Hippocampal formation (tissue), 2 donors: ENCODE data around the gene CACNA1D.

ENCODE experiments used
- DNase-seq, 2 donors: peaks; one replicate each; lab custom pipeline; 2025; lab: John Stamatoyannopoulos, UW

The CACNA1D gene

DNA sequence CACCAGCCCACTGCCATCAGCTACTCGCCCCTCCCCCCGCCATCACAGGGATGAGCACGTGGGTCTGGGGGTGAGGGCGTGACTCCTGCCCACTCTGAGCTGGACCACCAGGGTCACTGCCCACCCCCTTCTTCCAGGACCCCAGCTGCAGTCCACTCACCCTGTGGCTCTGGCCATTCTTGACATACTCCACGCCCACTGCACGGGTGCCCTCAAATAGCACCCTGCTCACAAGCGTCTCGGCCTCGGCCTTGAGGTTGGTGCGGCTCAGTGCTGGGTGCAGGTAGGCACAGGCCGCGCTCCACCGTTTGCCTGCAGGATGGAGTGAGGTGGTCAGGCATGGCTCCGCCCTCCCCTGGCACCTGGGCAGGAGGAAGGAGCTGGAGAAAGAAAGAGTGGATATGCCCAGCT is 327.9 kb downstream of the CACNA1D start:
- no peak for DNase-seq

DNA sequence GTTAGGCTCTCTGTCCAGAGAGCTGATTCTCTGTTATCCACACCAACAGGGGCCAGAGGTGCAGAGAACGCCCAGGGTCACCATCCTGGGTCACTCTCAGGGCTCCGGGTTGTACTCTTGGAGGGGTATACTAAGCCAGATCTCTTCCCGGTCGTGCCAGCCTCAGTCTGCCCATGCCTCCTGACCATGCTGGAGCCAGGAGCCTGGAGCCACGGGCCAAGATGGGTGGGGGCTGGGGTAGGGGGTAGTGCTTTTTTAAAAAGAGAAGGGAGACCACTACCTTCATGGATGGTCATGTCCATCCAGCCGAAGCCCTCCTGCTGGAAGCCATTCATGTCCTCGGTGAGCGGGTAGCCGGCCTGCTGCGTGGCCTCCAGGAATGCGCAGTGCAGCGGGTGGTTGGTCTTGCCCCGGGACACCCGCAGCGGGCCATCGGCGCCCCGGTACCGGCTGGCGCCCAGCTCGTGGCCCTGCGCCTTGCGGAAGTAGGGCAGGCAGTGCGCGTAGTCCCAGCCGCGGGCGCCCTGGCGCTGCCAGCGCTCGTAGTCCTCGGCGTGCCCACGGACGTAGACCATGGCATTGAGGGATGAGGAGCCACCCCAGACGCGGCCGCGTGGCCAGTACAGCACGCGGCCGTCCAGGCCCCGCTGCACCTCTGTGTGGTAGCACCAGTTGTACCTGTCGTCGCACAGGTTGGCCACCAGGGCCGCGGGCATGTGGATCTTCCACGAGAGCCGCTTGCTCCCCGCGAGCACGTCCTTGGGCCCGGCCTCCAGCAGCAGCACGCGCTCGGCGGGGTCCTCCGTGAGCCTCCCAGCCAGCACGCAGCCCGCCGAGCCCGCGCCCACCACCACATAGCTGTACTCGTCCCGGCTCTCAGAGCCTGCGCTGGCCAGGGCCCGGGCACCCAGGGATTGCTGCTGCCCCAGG is 328.9 kb downstream of the CACNA1D start:
- DNase-seq = no peak

DNA sequence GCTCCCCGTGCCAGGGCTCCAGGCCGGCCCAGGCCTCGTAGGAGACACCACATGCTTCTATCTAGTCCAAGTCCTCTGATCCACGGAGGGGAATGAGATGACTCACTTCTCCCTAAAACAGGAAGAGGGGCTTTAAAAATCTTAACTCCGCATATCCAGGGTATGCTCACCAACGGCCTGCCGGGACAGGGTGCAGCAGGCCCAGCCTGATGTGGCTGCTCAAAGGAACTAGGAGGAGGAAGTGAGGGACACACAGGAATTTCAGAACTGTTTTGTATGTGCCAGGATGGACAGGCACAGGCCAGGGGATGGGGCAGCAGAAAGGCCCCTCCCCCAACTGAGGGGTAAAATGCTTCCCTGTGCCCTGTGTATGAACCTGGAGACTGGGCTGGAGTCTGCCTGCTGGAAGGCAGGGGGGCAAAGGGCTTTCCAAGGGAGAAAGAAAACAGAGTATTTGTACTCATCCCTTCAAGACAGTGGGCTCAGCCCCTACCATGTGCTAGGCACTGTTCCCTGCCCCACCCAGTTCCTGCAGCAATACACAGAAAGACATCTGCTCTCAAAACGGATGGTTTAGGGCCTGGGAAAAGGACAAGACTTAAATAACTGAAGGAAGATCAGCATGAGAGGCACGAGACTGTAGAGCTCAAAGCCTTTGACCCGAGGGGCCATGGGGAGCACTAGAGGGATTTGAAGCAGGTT is 329.7 kb downstream of the CACNA1D start:
- no peak for DNase-seq

DNA sequence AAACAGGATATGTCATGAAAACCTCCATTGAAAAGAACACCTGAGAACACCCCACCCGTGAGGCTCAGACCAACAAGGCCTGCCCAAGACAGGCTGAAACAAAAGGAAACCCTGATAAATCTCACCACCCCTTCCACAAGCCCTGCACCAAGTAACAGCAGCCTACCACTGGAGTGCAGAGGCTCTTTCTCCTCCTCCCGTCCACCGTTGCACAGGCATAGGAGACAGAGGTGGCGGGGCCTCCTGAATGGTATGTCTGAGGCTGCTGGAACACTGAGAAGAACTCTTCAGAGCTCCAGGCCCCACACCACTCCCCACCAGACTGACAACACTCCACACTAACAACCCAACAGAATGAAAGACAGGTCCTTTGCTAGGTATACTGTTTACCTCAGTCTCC is 330.4 kb downstream of the CACNA1D start:
- no peak for DNase-seq

DNA sequence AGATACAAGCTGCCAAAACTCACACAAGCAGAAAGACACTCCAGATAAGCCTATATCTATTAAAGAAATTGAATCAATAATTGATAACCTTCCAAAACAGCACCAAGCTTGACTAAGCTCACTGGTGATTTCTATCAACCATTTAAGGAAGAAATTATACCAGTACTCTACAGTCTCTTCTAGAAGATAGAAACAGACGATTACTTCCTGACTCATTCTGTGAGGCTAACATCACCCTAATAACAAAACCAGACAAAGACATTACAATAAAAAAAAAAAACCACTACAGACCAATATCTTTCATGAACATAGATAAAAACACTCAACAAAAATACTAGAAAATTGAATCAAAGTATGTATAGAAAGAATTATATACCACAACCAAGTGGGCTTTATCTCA is 331.6 kb downstream of the CACNA1D start:
- no peak for DNase-seq

DNA sequence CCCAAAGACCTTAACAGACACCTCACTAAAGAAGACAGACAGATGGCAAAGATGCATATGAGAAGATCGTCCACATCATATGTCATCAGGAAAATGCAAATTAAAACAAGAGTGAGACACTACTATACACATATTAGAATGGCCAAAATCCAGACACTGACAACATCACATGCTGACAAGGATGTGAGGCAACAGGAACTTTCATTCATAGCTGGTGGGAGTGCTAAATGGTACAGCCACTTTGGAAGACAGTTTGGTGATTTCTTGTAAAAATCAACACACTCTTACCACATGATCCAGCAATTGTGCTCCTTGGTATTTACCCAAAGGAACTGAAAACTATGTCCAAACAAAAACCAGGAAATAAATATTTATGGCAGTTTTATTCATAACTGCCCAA is 334.2 kb downstream of the CACNA1D start:
- DNase-seq = no peak

DNA sequence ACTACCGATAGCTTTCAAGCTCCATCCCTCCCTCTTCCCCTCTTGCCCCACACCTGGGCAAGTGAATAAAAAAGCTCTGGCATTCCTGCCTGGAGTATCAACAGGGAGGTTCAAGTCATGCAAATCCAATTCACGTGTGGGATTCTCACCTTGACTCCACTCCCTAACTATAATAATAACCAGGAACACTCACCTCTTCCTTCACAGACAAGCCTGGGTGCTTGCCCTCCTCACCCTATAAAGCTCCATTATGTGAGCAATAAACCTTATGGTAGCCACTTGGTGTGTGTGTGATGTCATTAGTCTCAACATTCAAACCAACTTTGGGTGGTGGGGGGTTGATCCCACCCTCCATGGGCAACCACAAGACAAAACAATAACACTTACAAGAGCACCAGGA is 335.2 kb downstream of the CACNA1D start:
- DNase-seq = no peak

DNA sequence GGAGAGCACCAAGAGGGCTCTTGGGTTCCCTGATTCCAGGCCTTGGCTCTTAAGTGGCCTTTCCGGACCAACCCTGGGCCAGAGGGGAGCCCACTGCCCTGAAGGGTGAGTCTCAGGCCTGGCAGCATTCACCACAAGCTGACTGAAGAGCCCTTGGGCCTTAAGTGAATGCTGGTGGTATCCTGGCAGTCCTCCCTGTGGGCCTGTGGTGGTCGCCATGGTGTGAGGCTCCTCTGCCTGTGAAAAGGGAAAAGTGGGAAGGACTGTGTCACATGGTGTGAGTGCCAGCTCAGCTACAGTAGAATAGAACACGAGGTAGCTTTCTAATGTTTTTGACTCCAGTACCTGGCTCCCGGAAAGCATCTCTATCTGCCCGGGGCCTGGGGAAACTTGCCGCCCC is 336.5 kb downstream of the CACNA1D start:
- no peak for DNase-seq

DNA sequence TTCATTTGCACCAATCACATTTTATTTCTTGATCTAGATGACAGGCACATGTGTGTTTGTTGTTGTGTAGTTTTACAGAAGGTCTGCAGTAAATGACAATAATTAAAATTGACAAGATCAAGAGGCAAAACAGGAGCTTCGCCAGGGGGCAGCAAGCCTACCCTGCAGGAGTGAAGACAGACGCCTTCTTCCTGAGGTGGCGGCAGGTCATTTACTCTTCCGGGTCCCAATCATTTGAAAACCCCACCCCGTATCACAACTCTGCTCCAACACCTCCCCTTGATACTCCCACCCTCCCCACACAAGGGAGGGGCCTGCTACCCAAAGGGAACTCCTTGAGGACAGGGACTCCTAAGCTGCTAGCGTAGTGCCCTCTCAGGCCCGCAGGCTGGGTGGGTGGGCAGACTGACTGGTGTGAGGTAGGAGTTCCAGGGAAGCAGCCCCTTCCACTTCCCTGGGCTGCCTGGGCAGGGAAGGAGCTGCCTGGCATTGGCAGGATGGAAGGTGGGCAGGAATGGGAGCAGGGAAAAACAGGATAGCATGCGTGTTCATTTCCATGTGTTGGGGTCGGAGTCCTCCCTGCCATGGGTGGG is 338.7 kb downstream of the CACNA1D start:
- no peak for DNase-seq

DNA sequence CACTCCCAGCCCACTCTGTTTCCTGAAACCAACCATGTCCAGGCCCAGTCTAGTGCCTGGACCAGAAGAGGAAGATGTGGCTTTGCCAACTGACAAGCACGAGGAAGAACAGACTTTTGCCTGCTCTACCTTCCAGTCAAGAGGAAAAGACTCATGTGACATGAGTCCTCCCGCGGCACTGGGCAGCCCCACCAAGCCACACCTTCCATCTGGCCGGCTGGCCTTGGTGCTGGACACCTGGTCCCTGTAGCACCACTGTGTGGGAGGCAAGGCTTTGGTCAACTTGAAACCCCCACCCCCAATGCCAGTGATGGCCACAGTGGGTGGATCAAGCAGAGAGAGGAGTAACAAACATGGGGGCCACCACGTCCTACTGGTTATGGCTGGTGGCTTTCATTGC is 339.3 kb downstream of the CACNA1D start:
- no peak for DNase-seq

DNA sequence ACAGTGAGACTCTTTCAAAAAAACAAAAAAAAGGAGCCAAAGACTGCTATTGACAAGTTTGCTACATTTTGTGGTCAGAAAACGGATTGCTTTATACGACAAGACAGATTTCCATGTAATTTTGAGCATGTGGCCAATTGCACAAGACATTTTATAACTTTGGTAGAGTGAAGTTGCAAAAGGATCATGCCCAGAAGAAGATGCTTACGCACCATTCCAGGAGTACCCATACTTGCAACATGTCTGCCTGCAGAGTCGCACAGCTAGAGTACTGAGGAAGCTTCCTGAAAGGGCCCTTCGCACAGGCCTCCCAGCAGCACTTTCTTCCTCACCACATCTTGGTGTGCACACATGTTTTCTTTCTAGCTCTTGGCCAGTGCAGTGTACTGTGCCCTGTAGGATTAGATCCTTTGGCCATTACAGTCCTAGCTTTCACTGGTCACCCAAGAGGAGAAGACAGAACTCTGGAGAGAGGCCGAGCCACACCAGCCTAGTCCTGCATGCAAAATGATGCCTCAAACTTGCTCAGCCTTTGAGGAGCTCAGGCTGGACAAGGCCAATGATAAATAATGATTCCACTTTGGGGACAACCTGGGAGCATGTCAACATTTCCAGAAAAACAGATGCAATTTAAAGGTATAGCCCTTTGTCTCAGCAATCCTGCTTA is 340.2 kb downstream of the CACNA1D start:
- DNase-seq = no peak

DNA sequence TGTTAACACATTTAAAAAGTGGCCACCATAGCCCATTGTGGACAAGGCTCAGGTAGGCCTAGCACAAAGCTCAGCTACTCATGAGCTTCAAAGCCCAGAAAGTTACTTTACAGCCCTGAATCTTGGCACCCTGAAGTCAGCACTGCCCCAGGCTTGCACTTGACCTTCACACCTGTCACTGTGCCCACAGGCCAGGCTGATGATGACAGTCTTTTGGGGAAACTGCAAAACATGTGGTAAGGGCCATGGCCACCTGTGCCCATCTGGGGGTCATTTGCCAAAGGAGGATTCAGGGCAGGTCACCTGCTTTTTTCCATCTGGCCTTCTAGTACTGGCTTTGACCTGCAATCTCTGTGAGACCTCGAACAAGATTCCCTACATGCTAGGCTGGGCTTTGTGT is 340.8 kb downstream of the CACNA1D start:
- no peak for DNase-seq

DNA sequence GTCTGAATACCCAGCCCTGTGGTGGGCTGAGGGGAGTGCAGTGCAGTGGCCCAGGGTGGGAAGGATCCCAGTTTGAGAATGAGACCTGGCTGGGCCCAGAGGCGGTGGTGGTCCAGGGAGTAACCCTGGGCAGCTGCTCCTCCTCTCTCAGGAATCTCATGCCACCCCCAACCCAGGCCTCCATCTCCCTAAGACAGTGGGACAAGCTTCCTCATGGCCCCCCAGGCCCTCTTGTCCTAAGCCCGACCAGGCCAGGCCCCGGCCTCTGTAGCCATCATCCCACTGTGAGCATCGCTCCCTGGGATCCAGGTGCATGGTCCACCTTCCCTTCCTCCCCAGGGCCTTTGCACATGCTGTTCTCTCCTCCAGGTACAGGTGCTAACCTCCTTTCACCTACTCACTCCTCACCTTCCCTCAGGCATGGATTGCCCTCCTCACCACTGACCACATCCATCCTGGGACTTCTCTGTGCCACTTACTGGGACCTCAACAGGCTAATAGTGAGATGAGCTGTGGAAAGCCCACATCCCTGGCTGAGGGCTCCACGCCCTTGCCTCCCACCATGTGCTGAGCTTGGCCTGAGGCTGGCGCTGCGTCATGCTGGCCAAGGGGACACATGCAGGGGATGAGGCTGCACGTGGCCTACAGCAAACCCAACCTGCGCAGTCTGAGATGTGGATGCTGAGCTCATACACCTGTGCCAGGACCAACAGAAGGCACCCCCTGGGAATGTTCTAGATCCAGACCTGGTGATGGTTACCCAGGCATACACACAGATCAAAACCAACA is 341.9 kb downstream of the CACNA1D start:
- DNase-seq = no peak

DNA sequence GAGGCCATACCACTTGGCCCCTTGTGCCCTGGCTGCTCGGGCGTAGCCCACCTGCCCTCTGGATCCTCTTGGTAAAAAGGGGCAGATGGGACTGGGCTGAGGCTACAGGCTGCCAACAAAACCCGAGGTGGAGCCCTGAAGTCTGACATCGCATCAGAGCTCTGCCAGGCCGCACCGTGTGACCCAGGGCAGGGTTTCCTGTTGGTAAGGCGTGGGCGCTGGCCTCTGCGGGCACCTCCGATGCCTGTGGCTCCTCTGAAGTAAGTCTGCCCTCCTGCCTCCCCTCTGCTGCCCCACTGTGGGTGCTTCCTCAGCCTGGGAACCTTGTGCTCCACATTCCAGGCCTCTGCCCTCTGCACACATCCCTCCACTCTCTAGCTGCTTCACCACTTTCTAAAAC is 342.9 kb downstream of the CACNA1D start:
- DNase-seq = no peak

DNA sequence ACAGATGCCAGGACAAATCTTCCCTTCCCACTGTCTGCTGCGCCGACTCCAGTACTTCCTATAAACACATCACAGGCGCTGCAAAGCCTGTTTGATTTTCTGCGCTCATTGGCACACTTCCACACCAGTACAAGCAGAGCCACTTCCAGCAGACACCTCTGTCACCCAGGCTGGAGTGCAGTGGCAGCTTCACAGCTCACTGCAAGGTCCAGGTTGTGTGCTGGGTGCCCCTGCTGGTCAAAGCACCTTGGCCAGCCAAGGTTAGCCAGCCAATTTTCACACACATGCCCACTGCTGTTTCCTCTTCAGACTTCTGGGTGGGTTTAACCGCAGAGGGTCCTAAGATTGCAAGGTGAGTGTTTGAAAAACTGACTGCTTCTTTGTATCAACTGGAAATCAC is 346.9 kb downstream of the CACNA1D start:
- DNase-seq = no peak

DNA sequence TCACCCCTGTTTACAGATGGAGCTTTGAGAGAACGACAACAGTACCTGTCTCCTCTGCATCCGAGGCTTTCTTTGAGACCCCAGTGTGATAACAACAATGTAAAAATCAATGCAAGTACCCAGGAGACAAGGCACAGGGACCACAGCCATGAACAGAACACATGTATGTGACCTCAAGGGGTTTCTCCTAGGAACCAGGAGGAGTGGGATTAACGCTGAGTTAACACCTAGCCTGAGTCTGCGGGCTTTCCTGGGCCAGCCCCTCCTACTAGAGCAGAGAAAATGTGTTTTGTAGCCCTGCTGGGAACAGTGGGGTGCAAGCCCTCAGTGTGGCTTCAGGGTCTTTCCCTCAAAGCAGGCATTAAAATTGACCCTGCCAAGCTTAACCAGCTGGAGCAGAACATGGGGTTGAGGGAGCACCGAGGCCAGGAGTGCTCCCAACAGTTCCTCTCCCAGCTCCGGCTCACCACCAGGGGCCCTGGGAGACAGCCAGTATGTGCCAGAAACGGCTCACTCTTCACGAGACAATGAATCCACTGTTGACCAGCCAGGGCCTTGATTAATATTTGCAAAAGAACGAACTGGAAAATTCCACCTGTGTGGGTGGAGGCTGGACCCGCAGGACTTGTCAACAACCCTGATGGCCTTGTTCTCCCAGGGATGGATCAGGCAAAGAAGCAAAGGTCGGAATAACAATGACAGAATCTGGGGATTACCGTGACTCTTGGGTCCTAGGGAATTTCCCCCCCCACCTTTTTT is 348.2 kb downstream of the CACNA1D start:
- DNase-seq = peak; percentile 85 to 89

DNA sequence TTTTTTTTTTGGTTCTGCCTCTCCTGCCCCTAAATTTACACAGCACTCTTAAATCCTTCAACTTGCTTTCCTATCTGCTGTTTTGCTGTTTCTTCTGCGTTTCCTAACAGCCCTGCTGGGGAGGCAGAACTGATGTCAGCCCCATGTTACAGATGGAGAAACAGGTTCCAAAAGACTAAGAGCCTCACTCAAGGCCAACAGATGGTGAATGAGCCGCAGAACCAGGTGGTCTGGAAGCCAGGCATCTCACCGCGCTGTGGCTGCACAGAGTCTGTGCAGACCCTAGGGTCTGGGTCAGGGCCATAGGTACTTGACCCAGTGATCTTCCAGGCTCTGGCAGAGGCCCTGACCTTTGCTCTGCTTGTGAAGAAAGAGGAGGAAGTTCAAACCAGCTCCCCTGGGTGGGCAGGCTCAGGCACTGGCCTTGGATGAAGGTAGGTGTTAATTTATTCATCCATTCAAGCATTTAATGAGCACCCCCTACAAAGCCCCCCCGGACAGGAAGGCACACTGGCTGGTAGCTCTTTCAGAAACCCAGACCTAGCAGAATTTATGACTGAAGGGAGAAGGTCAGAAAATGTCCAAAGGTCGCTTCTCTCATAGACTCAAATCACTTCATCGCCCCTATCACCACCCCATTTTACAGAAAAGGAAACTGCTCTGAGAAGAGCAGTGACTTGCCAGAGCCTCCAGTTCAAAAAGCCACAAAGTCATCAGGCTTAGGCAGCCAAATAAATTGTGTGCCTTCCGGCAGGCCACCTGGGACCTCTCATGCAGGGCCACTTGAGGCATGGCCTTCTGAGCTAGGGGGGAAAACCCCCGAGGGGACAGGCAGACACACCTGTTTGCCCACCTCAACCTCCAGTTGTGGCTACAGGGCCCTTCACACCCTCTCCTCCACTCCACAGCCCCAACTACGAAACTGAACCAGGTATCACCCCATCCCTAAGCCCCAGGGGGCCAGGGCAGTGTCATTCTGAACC is 349.1 kb downstream of the CACNA1D start:
- peak in 1 of 2 donors; percentile 58 for DNase-seq

DNA sequence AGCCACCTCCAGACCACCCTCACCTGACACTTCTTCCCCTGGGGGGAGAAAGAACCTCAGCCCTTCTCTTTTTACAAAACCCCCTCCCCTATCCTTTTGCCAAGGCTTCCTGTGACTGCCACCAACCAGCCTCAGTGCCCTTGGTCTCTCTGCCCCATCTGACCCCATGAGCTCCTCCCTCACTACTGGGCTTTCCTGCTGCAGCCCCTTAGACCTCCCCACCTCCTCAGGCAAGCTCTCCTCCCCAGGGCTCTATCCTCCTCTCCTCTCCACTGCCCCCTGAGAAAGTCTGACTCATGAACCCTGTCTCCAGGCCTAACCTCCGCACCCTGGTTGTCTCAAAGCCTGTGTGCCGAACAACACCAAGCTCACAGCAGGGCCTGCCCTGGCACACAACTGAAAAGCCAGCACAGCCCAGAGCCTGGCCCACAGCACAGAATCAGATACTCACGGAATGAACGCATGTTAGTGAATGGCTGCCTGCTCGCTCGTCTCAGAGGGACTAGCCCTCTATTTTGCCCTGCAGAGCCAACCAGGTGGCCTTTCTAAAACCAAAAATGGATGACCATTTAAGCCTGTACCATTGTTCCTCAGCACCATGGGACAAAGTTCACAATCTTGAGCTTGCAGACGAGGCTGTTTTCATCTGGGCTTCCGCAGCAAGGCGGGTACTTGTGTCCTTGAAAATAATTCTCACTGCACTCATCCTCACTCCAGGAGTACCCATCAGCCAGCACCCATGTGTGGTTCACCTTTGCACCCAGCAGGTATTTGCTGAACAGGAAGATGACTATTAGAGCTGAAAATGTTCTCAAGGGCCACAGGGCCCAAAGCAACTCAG is 350.1 kb downstream of the CACNA1D start:
- peak in 1 of 2 donors; percentile 30 for DNase-seq
